WI38 (cell line): ENCODE data around the gene MARS1.
A peak's percentile ranks its signal among the peaks of the same experiment; 100 is the strongest.

Experiments
- H3K4me3 ChIP-seq: 2 replicates; pipeline ENCODE4 v1.5.1; 2011; ENCODE audit warnings: low read depth, mild to moderate bottlenecking, control low read depth, low read length
- TF ChIP-seq, protein P1 (sequence below): IDR thresholded peaks from 2 replicates; pipeline ENCODE4 v1.5.1; 2012; ENCODE audit warnings: low read depth, mild to moderate bottlenecking, control low read depth, low read length

Gene MARS1

DNA sequence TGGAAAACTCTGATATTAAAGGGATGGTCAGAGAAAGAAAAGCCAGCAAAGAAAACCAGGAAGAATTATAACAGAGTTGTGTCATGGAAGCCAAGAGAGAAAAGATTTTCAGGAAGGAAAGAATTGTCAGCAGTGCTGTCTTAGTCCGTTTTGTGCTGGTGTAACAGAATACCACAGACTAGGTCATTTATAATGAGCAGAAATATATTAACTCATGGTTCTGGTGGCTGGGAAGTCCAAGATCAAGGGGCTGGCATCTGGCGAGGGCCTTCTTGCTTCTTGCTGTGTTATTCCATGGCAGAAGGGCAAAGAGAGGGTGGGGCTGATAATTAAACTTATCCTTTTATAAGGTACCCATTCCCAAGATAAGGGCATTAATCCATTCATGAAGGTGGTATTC is 39.2 kb upstream of the MARS1 start:
- H3K4me3 ChIP-seq: no peak overlapping the region
- TF ChIP-seq, protein P1, sequence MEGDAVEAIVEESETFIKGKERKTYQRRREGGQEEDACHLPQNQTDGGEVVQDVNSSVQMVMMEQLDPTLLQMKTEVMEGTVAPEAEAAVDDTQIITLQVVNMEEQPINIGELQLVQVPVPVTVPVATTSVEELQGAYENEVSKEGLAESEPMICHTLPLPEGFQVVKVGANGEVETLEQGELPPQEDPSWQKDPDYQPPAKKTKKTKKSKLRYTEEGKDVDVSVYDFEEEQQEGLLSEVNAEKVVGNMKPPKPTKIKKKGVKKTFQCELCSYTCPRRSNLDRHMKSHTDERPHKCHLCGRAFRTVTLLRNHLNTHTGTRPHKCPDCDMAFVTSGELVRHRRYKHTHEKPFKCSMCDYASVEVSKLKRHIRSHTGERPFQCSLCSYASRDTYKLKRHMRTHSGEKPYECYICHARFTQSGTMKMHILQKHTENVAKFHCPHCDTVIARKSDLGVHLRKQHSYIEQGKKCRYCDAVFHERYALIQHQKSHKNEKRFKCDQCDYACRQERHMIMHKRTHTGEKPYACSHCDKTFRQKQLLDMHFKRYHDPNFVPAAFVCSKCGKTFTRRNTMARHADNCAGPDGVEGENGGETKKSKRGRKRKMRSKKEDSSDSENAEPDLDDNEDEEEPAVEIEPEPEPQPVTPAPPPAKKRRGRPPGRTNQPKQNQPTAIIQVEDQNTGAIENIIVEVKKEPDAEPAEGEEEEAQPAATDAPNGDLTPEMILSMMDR: no peak

DNA sequence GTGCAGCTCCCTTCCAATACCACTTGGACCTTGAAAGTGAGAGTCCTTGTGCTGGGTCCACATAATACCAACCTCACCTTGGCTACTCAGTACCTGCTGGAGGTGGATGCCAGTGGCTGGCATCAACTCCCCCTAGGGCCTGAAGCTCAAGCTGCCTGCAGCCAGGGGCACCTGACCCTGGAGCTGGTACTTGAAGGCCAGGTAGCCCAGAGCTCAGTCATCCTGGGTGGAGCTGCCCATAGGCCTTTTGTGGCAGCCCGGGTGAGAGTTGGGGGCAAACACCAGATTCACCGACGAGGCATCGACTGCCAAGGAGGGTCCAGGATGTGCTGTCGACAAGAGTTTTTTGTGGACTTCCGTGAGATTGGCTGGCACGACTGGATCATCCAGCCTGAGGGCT is 38.5 kb upstream of the MARS1 start:
- TF ChIP-seq, protein P1: no peak
- no peak overlapping the region for H3K4me3 ChIP-seq

DNA sequence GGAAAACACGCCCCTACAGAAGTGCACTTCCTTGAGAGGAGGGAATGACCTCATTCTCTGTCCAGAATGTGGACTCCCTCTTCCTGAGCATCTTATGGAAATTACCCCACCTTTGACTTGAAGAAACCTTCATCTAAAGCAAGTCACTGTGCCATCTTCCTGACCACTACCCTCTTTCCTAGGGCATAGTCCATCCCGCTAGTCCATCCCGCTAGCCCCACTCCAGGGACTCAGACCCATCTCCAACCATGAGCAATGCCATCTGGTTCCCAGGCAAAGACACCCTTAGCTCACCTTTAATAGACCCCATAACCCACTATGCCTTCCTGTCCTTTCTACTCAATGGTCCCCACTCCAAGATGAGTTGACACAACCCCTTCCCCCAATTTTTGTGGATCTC is 37.8 kb upstream of the MARS1 start:
- TF ChIP-seq, protein P1: no peak

DNA sequence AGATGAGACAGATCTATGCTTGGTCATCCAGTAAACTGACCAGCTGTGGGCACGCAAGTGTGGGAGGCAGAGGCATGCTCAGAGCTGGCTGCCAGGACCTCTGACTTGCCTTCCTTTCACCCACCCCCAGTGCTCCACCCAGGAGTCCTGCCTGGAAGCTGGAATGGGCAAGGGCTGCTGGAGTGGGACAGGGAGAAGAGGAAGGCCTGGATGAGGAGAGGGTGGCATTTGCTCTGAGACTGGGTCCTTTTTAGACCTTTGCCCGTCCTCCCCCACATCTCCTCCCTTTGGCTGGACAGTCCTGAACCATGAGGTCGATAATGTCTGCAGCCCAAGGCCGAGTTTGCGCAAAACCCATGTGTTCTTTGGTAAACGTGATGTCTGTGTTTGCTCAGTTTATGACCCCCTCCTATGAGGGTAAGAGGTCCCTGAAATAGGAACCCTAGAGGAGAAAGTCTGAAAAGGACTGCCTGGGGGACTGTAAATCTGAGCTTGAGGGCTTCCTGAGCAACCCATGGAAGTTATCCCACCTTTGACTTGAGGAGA is 36.6 kb upstream of the MARS1 start:
- TF ChIP-seq, protein P1: no peak
- no peak overlapping the region for H3K4me3 ChIP-seq

More for the DNA sequence above, 37.8 kb upstream of the MARS1 start:
- H3K4me3 ChIP-seq: no peak overlapping the region

DNA sequence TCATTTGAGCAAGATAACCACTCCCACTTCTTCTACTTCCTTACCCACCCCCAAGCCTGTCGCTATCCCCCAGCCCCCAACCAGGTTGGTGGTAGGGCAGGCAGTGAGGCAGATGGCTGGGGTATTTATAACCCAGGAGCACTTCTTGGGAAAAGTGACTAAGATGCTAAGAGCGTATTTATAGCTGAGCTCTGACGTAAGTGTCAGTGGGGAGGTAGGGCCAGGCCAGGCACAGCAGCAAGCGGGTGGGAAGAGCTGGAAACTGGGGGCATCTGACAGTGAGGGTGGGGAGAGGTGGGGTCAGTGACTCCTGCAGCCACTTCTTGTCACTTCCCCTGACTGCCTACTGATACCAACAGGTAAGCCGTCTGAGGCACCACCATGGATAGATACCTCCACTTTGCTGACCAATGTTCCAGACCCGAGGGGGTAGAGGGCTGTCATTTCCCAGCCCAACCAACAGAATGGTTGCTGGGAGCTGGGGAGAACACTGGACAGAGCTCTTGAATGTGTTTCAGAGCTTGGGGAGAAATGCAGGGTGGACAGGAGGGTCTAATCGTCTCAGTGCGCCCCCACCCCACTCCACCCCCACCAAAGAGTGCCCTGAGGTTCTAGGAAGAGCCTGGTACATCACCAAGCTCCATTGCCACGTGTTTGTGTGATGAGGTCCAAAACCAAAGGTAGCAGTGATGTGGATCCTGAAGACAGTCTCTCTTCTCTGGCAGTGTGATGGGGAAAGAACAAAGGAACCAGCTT is 35.5 kb upstream of the MARS1 start:
- no peak overlapping the region for H3K4me3 ChIP-seq
- TF ChIP-seq, protein P1: no peak

DNA sequence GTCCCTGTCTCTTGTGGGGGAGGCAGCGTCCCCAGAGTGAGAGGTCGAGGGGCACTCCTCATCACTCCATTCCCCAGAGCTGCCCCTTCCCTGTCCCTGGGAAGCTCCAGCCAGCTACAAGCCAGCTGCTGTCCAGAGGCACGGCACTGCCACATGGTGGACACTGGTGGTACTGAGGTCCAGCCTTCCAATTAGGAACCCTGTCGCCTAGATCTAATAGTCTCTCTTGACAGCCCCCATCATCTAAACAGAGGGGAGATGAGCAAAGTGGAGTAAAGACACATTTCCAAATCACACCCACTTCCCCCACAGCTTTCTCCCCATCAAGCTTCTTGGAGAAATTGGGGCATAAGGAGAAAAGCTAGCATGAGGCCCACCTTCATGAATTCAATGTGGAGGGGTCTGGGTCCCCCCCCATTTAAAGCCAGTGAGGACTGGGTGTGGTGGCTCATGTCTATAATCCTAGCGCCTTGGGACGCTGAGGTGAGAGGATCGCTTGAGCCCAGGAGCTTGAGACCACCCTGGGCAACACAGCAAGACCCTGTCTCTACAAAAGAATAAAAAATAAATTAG is 34.8 kb upstream of the MARS1 start:
- TF ChIP-seq, protein P1: peak; percentile 96
- H3K4me3 ChIP-seq: no peak overlapping the region

DNA sequence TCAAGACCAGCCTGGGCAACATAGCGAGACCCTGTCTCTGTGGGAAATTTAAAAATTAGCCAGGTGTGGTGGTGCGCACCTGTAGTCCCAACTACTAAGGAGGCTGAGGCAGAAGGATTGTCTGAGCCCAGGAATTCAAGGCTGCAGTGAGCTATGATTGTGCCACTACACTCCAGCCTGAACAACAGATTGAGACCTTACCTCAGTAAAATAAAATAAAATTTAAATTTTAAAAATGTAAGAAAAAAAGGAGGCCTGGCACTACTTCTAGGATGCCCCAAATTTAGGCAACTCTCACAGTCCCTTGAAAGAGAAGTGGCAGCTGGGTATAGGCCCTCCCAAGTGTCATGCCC is 33.7 kb upstream of the MARS1 start:
- H3K4me3 ChIP-seq: no peak overlapping the region
- TF ChIP-seq, protein P1: no peak
